Measurements from ENCODE around the gene RRP12. TPM values are rescaled to one million over a fixed set of nuclear protein-coding genes. Genes with fewer than 3 reads are reported as not detected.

The RRP12 gene
- total RNA-seq, 1 donor from 2014 or later, result 23.7 TPM

DNA sequence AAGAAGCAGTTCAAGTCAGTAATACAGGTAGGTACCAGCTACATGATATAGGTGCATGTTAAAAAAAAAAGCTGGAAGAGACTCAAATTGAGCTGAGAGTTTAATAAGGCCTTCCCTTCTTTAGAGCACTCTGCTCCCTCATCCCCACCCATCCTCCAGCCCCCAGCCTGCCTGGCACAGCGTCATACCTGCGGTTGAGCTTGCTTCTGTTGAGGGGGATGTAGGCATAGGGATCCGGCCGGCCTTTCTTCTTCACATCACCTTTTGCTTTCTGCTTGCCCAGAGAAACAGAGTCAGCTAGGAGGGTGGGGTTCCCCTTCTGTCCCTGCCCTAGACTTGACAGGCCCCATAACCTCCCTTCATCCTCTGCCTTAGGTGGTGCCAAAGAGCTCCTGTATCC is 42.8 kb downstream of the RRP12 start:
- no peak overlapping the region for H3K4me3 ChIP-seq
- no peak for DNase-seq
- H3K36me3 ChIP-seq, result no peaks in the 10 kb centered on the region
- peaks cover 8% of the 10 kb centered on the region for H3K4me1 ChIP-seq
- intact Hi-C loops (cut with DNase I), result no loop called here
- no peak for ATAC-seq
- H3K27me3 ChIP-seq, result no peaks in the 10 kb centered on the region
- TF ChIP-seq, protein P1, sequence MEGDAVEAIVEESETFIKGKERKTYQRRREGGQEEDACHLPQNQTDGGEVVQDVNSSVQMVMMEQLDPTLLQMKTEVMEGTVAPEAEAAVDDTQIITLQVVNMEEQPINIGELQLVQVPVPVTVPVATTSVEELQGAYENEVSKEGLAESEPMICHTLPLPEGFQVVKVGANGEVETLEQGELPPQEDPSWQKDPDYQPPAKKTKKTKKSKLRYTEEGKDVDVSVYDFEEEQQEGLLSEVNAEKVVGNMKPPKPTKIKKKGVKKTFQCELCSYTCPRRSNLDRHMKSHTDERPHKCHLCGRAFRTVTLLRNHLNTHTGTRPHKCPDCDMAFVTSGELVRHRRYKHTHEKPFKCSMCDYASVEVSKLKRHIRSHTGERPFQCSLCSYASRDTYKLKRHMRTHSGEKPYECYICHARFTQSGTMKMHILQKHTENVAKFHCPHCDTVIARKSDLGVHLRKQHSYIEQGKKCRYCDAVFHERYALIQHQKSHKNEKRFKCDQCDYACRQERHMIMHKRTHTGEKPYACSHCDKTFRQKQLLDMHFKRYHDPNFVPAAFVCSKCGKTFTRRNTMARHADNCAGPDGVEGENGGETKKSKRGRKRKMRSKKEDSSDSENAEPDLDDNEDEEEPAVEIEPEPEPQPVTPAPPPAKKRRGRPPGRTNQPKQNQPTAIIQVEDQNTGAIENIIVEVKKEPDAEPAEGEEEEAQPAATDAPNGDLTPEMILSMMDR (IDR thresholded peaks at IDR 0.05), result no peak
- no peaks in the 10 kb centered on the region for H3K9me3 ChIP-seq
- H3K27ac ChIP-seq, result no peak overlapping the region

DNA sequence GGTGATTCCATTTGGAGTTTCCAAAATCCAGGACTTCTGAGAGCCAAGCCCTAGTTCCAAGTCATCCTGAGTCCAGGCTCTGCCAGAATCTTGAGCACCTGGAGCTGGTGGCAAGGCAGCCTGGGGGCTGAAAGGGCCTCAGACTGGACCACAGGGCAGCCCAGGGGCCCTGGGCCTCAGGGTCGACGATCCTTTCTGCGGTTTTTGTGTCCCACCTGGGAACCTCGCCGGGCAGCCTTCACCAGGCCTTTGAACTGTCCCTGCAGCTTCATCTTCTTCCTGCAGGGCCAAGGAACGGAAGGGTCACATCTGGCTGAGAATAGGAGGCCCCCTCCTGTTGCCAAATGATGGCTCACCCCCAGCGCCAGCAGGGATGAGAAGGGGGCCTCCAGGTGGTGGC is 44.2 kb downstream of the RRP12 start:
- DNase-seq, result no peak
- intact Hi-C loops (cut with DNase I), result no loop called here
- Histone ChIP-seq H3K36me3 (no peaks in the 10 kb centered on the region), H3K4me3 (no peak overlapping the region), H3K27me3 (no peaks in the 10 kb centered on the region), H3K9me3 (no peaks in the 10 kb centered on the region), H3K27ac (no peak overlapping the region), H3K4me1 (peaks cover 8% of the 10 kb centered on the region)
- TF ChIP-seq, protein P1 (IDR thresholded peaks at IDR 0.05), result no peak
- ATAC-seq, result no peak

DNA sequence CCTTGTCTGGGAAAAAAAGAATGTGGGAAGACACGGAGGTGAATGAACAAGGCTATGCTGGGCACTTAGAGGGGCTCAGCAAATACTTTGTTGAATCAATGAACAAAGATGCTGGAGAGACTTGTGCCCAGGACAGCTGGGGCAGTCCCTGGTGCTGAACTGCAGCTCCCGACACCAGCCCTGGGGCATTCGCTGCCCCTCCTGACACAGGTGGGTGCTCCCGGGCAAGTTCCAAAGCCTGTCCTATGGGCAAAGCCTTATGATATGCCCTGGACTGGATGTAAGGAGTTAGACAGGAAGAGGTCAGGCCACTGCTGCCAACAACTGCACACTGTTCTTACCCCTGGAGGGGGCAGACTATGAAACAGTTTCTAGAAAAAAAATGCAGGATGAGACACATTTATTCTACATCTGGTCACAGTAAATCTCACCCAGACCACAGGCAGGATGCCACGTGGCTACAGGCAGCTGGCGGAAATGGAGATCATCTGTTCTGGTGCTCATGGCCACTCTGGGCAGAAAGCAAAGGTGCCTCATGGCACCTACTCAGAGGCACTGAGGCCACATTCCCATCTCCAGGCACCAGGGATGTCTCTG is 44.7 kb downstream of the RRP12 start:
- H3K36me3 ChIP-seq, result no peaks in the 10 kb centered on the region
- TF ChIP-seq, protein P1 (IDR thresholded peaks at IDR 0.05), result no peak
- H3K9me3 ChIP-seq, result no peaks in the 10 kb centered on the region
- ATAC-seq (no peak), DNase-seq (no peak)
- no peak overlapping the region for H3K4me3 ChIP-seq
- intact Hi-C loops (cut with DNase I), result no loop called here
- no peaks in the 10 kb centered on the region for H3K27me3 ChIP-seq
- peaks cover 8% of the 10 kb centered on the region for H3K4me1 ChIP-seq
- no peak overlapping the region for H3K27ac ChIP-seq

DNA sequence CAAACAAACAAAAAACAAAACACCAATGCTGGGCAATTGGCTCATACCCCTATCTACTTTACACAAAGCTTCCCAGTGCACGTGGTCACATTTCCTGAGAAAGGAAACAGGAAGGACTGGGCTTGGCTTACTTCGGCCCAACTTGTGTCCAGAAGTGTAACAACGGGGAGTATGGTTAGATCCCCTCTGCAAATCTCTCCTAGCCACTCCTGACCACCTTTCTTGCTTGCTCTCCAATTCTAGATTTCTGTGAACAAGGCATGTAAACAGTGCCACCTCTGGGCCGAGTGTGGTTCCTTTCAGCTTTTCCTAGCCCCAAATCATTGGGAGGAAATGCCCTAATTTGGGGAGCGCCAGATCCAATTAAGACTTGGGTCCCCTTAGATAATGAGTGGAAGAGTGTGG is 45.6 kb downstream of the RRP12 start:
- ATAC-seq, result peak; percentile 59
- Histone ChIP-seq H3K27ac (peak overlapping the region; percentile 36), H3K9me3 (no peaks in the 10 kb centered on the region), H3K4me3 (no peak overlapping the region), H3K36me3 (no peaks in the 10 kb centered on the region), H3K4me1 (peaks cover 8% of the 10 kb centered on the region), H3K27me3 (no peaks in the 10 kb centered on the region)
- no peak for DNase-seq
- intact Hi-C loops (cut with DNase I), result no loop called here
- TF ChIP-seq, protein P1 (IDR thresholded peaks at IDR 0.05), result peak; percentile 43

DNA sequence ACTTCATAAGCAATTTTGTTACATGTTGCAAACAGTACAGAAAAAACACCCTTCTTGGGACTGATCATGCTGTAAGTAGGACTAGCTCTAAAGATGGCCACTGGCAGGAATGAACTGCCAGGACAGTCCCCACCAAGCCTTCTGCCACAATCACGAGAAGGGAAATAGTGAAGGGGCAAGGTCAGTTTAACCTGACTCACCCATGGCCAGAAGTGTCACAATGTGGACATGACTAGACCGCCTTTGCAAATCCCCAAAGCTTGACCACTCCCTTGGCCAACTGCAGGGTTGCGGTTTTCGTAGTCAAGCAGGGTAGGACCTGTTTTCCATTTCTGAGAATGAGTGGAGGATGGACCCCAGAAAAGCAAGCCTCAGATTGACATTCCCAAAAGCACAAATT is 47.2 kb downstream of the RRP12 start:
- Histone ChIP-seq H3K27ac (peak overlapping the region; percentile 53), H3K36me3 (no peaks in the 10 kb centered on the region), H3K4me3 (no peak overlapping the region), H3K4me1 (peaks cover 8% of the 10 kb centered on the region), H3K27me3 (no peaks in the 10 kb centered on the region), H3K9me3 (no peaks in the 10 kb centered on the region)
- intact Hi-C loops (cut with DNase I), result no loop called here
- DNase-seq (peak; percentile 68), ATAC-seq (peak; percentile 89)
- TF ChIP-seq, protein P1 (IDR thresholded peaks at IDR 0.05), result no peak

All from upper lobe of right lung (tissue), 1 donor.